T-helper 17 cell (primary cell): Measurements from ENCODE around the gene GPR173. TPM values are rescaled to one million over a fixed set of nuclear protein-coding genes. Genes with fewer than 3 reads are reported as not detected.
A peak's percentile ranks its signal among the peaks of the same experiment; 100 is the strongest.

Source experiments
- ATAC-seq: fragments of 150-1000 bp; cut with Tn5 transposase; 2 replicates; pipeline ENCODE4 v1.10.0; 2021; ENCODE audit warnings: mild to moderate bottlenecking, moderate library complexity
- DNase-seq, 3 donors: peaks; one replicate each; pipeline versions ENCODE4 v3.0.0 to v3.0.0-alpha.2; 2020 to 2021
- H3K9me3 ChIP-seq: one replicate; pipeline ENCODE4 v1.7.0; 2013; ENCODE audit warnings: low read length, mild to moderate bottlenecking; ENCODE audit not compliant: control insufficient read depth, poor library complexity, severe bottlenecking
- H3K27ac Mint-ChIP-seq: one replicate; pipeline ENCODE4 v1.8.0; 2022; ENCODE audit warnings: mild to moderate bottlenecking, moderate library complexity, mixed read lengths
- H3K27me3 Mint-ChIP-seq: one replicate; pipeline ENCODE4 v1.8.0; 2022; ENCODE audit warnings: mixed read lengths
- H3K36me3 Mint-ChIP-seq: one replicate; pipeline ENCODE4 v1.8.0; 2022; ENCODE audit warnings: low read depth, mixed read lengths
- H3K4me1 Mint-ChIP-seq: one replicate; pipeline ENCODE4 v1.8.0; 2022; ENCODE audit warnings: mild to moderate bottlenecking, mixed read lengths
- H3K4me3 Mint-ChIP-seq: one replicate; pipeline ENCODE4 v1.8.0; 2022; ENCODE audit warnings: mild to moderate bottlenecking, moderate library complexity, mixed read lengths
- total RNA-seq, 4 donors: library from RNA in 2 of 4; stranded (reverse) in 2 of 4; gene quantifications; one replicate each; pipeline ENCODE4 v1.2.3 and lab custom pipeline; 2022 to 2026

GPR173 gene
- total RNA-seq = not detected
- total RNA-seq (lab: John Stamatoyannopoulos, UW) = 0 reads per million in 2 donors

DNA sequence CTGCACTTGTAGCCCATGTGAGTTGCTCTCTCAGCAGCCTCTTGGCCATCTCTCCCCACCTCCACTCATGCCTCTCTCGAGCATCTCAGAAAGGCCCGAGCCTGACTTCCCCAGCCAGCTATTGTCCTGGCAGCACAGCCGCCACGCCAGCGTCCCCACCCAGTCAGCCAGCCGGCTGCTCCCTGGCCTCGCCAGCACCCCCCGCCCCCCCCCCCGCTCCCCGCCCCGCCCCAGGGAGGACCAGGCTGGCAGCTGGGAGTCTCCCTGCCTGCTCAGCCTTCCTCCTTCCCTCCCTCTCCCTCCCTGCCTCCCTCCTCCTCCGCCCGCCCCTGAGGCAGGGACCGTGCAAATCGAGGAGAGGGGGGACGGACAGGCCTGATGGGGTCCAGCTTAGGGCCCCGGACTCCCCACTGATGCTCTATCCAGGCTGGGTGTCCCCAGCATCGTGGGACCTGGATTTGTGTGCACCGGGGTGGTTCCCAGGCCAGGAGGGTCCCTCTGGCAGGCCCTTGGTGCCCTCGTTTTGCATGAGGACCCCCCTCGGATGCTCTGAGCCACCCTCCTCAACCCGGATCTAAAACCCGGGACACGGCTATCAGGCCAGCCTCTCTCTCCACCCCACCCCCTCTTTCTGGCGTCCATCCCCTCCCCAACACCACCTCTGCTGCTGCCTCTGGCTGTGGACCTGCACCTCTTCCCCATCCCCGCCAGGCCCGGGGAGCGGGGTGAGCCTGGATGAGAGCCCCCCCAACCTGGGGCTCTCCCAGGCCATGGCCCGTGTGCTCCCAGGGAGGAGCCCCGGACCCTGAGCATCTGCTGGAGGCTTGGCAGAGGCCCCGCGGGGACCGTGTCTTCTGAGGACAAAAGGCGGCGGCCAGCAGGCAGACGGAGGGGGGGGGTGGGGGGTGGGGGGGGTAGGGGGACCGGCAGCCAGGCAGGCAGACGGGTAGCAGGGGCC, at the start of gene GPR173:
Gene GPR173 (plus strand): TSS at position 621 of the 958 bp plus-strand sequence. CDS start 27,833 bp downstream, outside the sequence.
- H3K4me3 Mint-ChIP-seq = peak within 1 kb of the TSS; percentile 64
- no peaks in the 10 kb centered on the region for H3K9me3 ChIP-seq
- H3K27me3 Mint-ChIP-seq = no peaks in the 10 kb centered on the region
- DNase-seq = no peak
- H3K4me1 Mint-ChIP-seq = no peaks in the 10 kb centered on the region
- H3K36me3 Mint-ChIP-seq = no peaks in the 10 kb centered on the region
- peak within 1 kb of the TSS; percentile 27 for H3K27ac Mint-ChIP-seq
- no peak for ATAC-seq

GRCh38 chrX:53000447-53001135, 48.0 kb upstream of the GPR173 start:
- DNase-seq (no peak), ATAC-seq (no peak)
- Mint-ChIP-seq H3K4me3 (no peak overlapping the region), H3K27me3 (peaks cover 20% of the 10 kb centered on the region), H3K27ac (no peak overlapping the region), H3K36me3 (no peaks in the 10 kb centered on the region), H3K4me1 (peaks cover under 1% of the 10 kb centered on the region)
- H3K9me3 ChIP-seq = no peaks in the 10 kb centered on the region

- Mint-ChIP-seq H3K27me3 (peaks cover 20% of the 10 kb centered on the region), H3K27ac (no peak overlapping the region), H3K4me3 (no peak overlapping the region), H3K4me1 (no peaks in the 10 kb centered on the region), H3K36me3 (no peaks in the 10 kb centered on the region)
- ATAC-seq (no peak), DNase-seq (no peak)
- H3K9me3 ChIP-seq = no peaks in the 10 kb centered on the region
Measured at GRCh38 chrX:53001958-53002357, 46.6 kb upstream of the GPR173 start.

DNA sequence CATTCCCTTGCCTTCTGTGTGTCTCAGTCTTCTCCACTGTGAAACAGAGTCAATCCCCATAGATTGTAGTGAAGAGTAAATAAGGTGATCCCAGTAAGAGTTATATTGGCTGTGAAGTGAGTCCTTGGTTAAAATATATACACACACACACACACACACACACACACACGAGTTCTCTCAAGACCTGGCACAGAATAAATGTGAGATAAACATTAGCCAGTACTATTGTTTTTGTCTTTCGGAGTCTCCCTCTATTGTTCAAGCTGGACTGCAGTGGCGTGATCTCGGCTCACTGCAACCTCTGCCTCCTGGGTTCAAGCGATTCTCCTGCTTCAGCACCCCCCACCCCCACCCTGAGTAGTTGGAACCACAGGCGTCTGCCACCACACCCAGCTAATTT, 45.5 kb upstream of the GPR173 start:
- no peaks in the 10 kb centered on the region for H3K9me3 ChIP-seq
- no peak for ATAC-seq
- H3K27me3 Mint-ChIP-seq = peaks cover 20% of the 10 kb centered on the region
- DNase-seq = no peak
- no peaks in the 10 kb centered on the region for H3K4me1 Mint-ChIP-seq
- no peaks in the 10 kb centered on the region for H3K36me3 Mint-ChIP-seq
- H3K27ac Mint-ChIP-seq = no peak overlapping the region
- no peak overlapping the region for H3K4me3 Mint-ChIP-seq

- Mint-ChIP-seq H3K4me3 (no peak overlapping the region), H3K27me3 (peaks cover 20% of the 10 kb centered on the region), H3K4me1 (no peaks in the 10 kb centered on the region), H3K27ac (no peak overlapping the region), H3K36me3 (no peaks in the 10 kb centered on the region)
- no peak for ATAC-seq
- no peaks in the 10 kb centered on the region for H3K9me3 ChIP-seq
- no peak for DNase-seq
Measured at GRCh38 chrX:53004038-53004437, 44.6 kb upstream of the GPR173 start.

DNA sequence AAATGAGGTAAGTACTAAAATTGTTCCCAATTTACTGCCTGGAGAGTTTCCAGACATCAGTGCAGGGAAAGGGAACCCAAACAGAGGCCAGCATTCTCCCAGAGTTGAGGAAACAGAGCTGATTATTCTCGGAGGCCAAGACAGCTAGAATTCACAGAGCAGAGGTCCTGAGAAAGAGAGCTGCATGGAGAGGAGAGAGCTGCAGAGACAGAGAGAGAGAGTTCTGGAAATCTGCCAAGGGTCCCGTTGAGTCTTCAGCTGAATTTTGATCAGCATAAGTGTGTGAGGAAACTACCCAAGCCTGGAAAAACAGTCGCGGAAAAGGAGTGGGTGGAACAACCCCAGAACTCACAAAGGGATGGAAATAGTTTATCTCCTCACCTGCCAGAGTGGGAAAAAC, 43.8 kb upstream of the GPR173 start:
- no peaks in the 10 kb centered on the region for H3K9me3 ChIP-seq
- ATAC-seq = no peak
- H3K36me3 Mint-ChIP-seq = no peaks in the 10 kb centered on the region
- H3K4me3 Mint-ChIP-seq = no peak overlapping the region
- H3K4me1 Mint-ChIP-seq = no peaks in the 10 kb centered on the region
- peaks cover 20% of the 10 kb centered on the region for H3K27me3 Mint-ChIP-seq
- no peak for DNase-seq
- H3K27ac Mint-ChIP-seq = no peak overlapping the region

GRCh38 chrX:53005327-53005726, 43.3 kb upstream of the GPR173 start:
- no peaks in the 10 kb centered on the region for H3K9me3 ChIP-seq
- DNase-seq (no peak), ATAC-seq (no peak)
- no peaks in the 10 kb centered on the region for H3K4me1 Mint-ChIP-seq
- H3K27ac Mint-ChIP-seq = no peak overlapping the region
- no peaks in the 10 kb centered on the region for H3K36me3 Mint-ChIP-seq
- peaks cover 20% of the 10 kb centered on the region for H3K27me3 Mint-ChIP-seq
- no peak overlapping the region for H3K4me3 Mint-ChIP-seq

- no peaks in the 10 kb centered on the region for H3K9me3 ChIP-seq
- DNase-seq (no peak), ATAC-seq (no peak)
- no peak overlapping the region for H3K27ac Mint-ChIP-seq
- peaks cover 9% of the 10 kb centered on the region for H3K27me3 Mint-ChIP-seq
- no peaks in the 10 kb centered on the region for H3K4me1 Mint-ChIP-seq
- no peaks in the 10 kb centered on the region for H3K36me3 Mint-ChIP-seq
- no peak overlapping the region for H3K4me3 Mint-ChIP-seq
Measured at GRCh38 chrX:53009032-53009431, 39.6 kb upstream of the GPR173 start.

GRCh38 chrX:53013291-53013690, 35.3 kb upstream of the GPR173 start:
- H3K9me3 ChIP-seq = no peaks in the 10 kb centered on the region
- DNase-seq = no peak
- H3K27me3 Mint-ChIP-seq = peaks cover 8% of the 10 kb centered on the region
- no peak overlapping the region for H3K27ac Mint-ChIP-seq
- no peaks in the 10 kb centered on the region for H3K36me3 Mint-ChIP-seq
- no peak overlapping the region for H3K4me3 Mint-ChIP-seq
- no peaks in the 10 kb centered on the region for H3K4me1 Mint-ChIP-seq
- no peak for ATAC-seq

DNA sequence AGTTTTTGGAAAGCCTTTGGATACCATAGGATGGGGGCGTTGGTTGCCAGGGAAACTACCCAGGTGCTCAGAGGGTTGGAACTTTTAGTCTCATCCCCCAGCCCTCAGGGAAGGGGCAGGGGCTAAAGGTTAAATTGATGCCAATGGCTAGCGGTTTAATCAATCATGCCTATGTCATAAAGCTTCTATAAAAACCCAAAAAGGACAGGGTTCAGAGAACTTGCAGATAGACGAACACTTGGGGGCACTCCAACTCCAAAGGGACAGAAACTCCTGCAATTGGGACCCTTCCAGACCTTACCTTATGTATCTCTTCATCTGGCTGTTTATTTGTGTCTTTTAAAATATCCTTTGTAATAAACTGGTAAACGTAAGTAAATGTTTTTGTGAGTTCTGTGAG, 30.0 kb upstream of the GPR173 start:
- Mint-ChIP-seq H3K4me3 (no peak overlapping the region), H3K27ac (no peak overlapping the region), H3K36me3 (no peaks in the 10 kb centered on the region), H3K4me1 (no peaks in the 10 kb centered on the region), H3K27me3 (peaks cover 8% of the 10 kb centered on the region)
- no peaks in the 10 kb centered on the region for H3K9me3 ChIP-seq
- no peak for DNase-seq
- no peak for ATAC-seq

DNA sequence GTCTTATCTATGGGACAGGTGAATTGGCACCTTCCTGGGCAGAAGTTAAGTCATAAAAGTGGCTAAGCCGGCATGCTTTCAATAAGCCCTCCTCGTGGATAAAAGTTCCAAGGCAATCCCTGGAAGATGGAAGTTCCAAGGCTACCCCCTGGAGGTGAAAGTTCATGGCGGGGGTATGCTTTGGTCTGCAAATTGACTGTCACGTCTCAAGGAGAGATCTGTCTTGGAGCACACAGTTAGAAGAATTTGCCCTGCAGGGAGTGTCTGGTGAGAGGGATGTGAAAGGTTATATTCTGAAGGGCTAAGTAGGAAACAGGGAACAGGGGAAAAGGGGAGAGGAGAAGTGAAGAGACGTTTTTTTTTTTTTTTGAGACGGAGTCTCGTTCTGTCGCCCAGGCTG, 26.2 kb upstream of the GPR173 start:
- no peaks in the 10 kb centered on the region for H3K4me1 Mint-ChIP-seq
- no peaks in the 10 kb centered on the region for H3K9me3 ChIP-seq
- H3K36me3 Mint-ChIP-seq = no peaks in the 10 kb centered on the region
- no peak overlapping the region for H3K4me3 Mint-ChIP-seq
- H3K27ac Mint-ChIP-seq = no peak overlapping the region
- ATAC-seq (no peak), DNase-seq (no peak)
- no peaks in the 10 kb centered on the region for H3K27me3 Mint-ChIP-seq

- Mint-ChIP-seq H3K27ac (no peak overlapping the region), H3K4me3 (no peak overlapping the region), H3K27me3 (no peaks in the 10 kb centered on the region), H3K36me3 (no peaks in the 10 kb centered on the region), H3K4me1 (no peaks in the 10 kb centered on the region)
- DNase-seq (no peak), ATAC-seq (no peak)
- no peaks in the 10 kb centered on the region for H3K9me3 ChIP-seq
Measured at GRCh38 chrX:53028678-53029077, 19.9 kb upstream of the GPR173 start.

GRCh38 chrX:53031380-53031779, 17.2 kb upstream of the GPR173 start:
- H3K27me3 Mint-ChIP-seq = peaks cover 10% of the 10 kb centered on the region
- ATAC-seq = no peak

More at GRCh38 chrX:53031380-53031779, 17.2 kb upstream of the GPR173 start:
- no peaks in the 10 kb centered on the region for H3K36me3 Mint-ChIP-seq
- H3K27ac Mint-ChIP-seq = no peak overlapping the region
- no peaks in the 10 kb centered on the region for H3K9me3 ChIP-seq
- H3K4me1 Mint-ChIP-seq = no peaks in the 10 kb centered on the region
- H3K4me3 Mint-ChIP-seq = no peak overlapping the region
- no peak for DNase-seq
